Measurements from ENCODE around the gene GNAL. TPM values are rescaled to one million over a fixed set of nuclear protein-coding genes. Genes with fewer than 3 reads are reported as not detected.
"Not testable (repeated sequence)": the region's sequence is repeated elsewhere in the genome, so short reads cannot be mapped to it uniquely, and the experiment has no call there.

GNAL gene
- total RNA-seq, 2 donors from 2014 or later: 4.2 to 14.3 TPM

DNA sequence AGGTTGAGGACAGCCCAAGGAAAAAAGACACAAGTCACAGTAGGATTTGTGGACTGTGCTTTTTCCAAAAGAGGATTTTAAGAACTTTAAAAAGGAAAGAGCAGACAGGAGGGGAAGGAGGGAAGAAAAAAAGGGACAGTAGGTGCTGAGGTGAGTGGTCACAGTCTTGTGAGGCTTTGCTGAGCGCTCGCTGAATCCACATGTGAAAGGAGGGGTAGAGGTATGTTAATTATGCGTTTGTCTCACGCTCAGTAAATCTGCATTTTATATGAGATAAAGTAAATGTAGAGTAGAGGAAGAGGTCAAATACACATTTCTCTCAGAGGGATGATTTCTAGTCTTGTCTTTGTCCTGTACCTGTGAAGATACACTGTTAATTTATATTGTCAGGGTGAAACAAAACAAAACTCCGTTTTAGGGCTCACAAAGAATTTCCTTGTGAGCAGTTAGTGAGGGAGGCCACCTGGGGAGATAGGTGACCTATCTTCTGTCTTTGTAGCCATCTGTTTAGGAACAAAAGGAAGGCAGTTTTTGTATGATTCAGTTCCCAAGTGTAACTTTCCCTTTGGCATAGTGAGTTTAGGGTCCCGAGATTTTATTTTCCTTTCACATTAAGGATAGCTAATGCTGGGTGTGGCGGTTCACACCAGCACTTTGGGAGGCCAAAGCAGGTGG lies 25.3 kb downstream of the GNAL start:
- TF ChIP-seq POLR2A (IDR thresholded peaks at IDR 0.05): no peak
- TF ChIP-seq, protein P1, sequence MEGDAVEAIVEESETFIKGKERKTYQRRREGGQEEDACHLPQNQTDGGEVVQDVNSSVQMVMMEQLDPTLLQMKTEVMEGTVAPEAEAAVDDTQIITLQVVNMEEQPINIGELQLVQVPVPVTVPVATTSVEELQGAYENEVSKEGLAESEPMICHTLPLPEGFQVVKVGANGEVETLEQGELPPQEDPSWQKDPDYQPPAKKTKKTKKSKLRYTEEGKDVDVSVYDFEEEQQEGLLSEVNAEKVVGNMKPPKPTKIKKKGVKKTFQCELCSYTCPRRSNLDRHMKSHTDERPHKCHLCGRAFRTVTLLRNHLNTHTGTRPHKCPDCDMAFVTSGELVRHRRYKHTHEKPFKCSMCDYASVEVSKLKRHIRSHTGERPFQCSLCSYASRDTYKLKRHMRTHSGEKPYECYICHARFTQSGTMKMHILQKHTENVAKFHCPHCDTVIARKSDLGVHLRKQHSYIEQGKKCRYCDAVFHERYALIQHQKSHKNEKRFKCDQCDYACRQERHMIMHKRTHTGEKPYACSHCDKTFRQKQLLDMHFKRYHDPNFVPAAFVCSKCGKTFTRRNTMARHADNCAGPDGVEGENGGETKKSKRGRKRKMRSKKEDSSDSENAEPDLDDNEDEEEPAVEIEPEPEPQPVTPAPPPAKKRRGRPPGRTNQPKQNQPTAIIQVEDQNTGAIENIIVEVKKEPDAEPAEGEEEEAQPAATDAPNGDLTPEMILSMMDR (IDR thresholded peaks at IDR 0.05): no peak
- TF ChIP-seq POLR2AphosphoS5 (IDR thresholded peaks at IDR 0.05): no peak
- H3K4me3 ChIP-seq: no peak overlapping the region
- no peak for DNase-seq (ENCODE audit: low spot score)
- no peaks in the 10 kb centered on the region for H3K9me3 ChIP-seq
- no peaks in the 10 kb centered on the region for H3K4me1 ChIP-seq (replicated peaks)
- H3K27ac ChIP-seq: no peak overlapping the region
- no peaks in the 10 kb centered on the region for H3K27me3 ChIP-seq (replicated peaks; ENCODE audit: insufficient read depth)
- H3K36me3 ChIP-seq: no peaks in the 10 kb centered on the region
- 61% methylated on average over 7 of the region's 7 CpGs for WGBS
- intact Hi-C loops (cut with DNase I): no loop called here

DNA sequence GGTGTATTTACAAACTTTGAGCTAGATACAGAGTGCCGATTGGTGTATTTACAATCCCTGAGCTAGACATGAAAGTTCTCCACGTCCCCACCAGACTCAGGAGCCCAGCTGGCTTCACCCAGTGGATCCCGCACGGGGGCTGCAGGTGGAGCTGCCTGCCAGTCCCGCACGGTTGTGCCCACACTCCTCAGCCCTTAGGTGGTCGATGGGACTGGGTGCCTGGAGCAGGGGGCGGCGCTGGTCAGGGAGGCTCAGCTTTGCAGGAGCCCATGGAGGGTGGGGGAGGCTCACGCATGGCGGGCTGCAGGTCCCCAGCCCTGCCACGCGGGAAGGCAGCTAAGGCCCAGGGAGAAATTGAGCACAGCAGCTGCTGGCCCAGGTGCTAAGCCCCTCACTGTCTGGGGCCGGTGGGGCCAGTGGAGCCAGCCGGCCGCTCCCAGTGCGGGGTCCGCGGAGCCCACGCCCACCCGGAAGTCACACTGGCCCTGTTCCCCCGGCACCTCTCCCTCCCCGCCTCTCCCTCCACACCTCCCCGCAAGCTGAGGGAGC lies 27.8 kb downstream of the GNAL start:
- H3K9me3 ChIP-seq; H3K36me3 ChIP-seq; H3K4me1 ChIP-seq (replicated peaks); intact Hi-C loops (cut with DNase I); H3K4me3 ChIP-seq; H3K27ac ChIP-seq; DNase-seq (ENCODE audit: low spot score); H3K27me3 ChIP-seq (replicated peaks; ENCODE audit: insufficient read depth): not testable (repeated sequence)
- 96% methylated on average over 9 of the region's 24 CpGs for WGBS

DNA sequence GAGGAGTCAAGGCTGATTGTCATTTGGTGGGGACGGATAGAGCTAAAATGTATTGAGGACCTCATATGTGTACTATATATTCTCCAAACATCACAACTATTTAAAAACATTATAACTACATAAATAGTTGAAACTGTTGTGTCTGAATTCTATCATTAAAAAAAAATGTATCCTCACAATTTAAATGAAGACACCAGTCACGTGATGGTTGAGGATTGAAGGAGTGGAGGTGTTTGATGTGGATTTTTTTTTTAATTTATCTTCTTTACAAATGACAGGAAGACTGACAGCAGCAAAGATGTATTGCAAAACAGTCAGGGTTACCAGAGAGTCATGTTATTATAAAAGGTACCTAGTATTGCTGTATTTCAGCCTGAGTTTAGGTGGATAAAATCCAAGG lies 30.0 kb downstream of the GNAL start:
- no peak overlapping the region for H3K27ac ChIP-seq
- DNase-seq (ENCODE audit: low spot score): no peak
- intact Hi-C loops (cut with DNase I): no loop called here
- whole genome bisulfite sequencing: 76% methylated on average over 2 of the region's 2 CpGs
- no peaks in the 10 kb centered on the region for H3K27me3 ChIP-seq (replicated peaks; ENCODE audit: insufficient read depth)
- H3K9me3 ChIP-seq: no peaks in the 10 kb centered on the region
- no peaks in the 10 kb centered on the region for H3K36me3 ChIP-seq
- TF ChIP-seq, protein P1 (IDR thresholded peaks at IDR 0.05): no peak
- TF ChIP-seq POLR2AphosphoS5 (IDR thresholded peaks at IDR 0.05) (no peak), POLR2A (IDR thresholded peaks at IDR 0.05) (no peak)
- H3K4me3 ChIP-seq: no peak overlapping the region
- H3K4me1 ChIP-seq (replicated peaks): no peaks in the 10 kb centered on the region

DNA sequence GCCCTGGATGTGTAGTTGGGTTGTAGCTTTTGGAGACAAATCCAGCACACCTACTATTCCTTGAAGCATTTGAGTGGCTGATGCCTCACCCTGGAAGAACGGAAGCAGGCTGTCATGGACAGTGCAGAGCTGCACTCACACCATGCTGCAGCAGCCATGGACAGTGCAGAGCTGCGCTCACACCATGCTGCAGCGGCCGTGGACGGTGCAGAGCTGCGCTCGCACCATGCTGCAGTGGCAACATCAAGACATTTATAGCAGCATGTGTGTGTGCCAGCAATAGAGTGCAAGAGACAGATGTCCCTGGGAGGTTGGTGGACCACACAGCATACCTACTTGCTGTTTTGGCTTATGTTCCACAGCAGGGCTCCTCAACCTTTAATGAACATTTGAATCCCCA lies 30.6 kb downstream of the GNAL start:
- intact Hi-C loops (cut with DNase I): no loop called here
- H3K4me3 ChIP-seq: no peak overlapping the region
- 86% methylated on average over 7 of the region's 7 CpGs for WGBS

DNA sequence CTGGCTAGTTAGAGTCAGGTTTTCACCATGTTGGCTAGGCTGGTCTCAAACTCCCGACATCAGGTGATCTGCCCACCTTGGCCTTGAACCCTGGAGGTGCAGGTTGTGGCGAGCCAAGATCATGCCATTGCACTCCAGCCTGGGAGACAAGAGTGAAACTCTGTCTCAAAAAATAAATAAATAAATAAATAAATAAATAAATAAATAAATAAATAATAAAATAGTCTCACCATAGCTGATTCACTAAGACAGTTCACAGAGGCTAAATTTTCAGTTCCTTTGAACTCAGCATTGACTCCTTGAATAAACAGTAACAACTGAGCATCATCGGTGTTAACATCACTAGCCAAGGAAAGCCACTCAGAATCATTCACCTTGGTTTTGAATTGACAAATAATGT lies 32.7 kb downstream of the GNAL start:
- Histone ChIP-seq H3K27me3 (replicated peaks; ENCODE audit: insufficient read depth) (no peaks in the 10 kb centered on the region), H3K4me3 (no peak overlapping the region), H3K9me3 (no peaks in the 10 kb centered on the region), H3K27ac (no peak overlapping the region), H3K36me3 (no peaks in the 10 kb centered on the region), H3K4me1 (replicated peaks) (no peaks in the 10 kb centered on the region)
- DNase-seq (ENCODE audit: low spot score): no peak
- intact Hi-C loops (cut with DNase I): no loop called here
- 98% methylated on average over 3 of the region's 3 CpGs for WGBS
- TF ChIP-seq POLR2A (IDR thresholded peaks at IDR 0.05) (no peak), POLR2AphosphoS5 (IDR thresholded peaks at IDR 0.05) (no peak)
- TF ChIP-seq, protein P1 (IDR thresholded peaks at IDR 0.05): no peak

More for the DNA sequence above, 30.6 kb downstream of the GNAL start:
- no peaks in the 10 kb centered on the region for H3K4me1 ChIP-seq (replicated peaks)
- H3K27me3 ChIP-seq (replicated peaks; ENCODE audit: insufficient read depth): no peaks in the 10 kb centered on the region
- DNase-seq (ENCODE audit: low spot score): no peak
- TF ChIP-seq POLR2A (IDR thresholded peaks at IDR 0.05) (no peak), POLR2AphosphoS5 (IDR thresholded peaks at IDR 0.05) (no peak)
- TF ChIP-seq, protein P1 (IDR thresholded peaks at IDR 0.05): no peak
- H3K9me3 ChIP-seq: no peaks in the 10 kb centered on the region
- H3K27ac ChIP-seq: no peak overlapping the region
- no peaks in the 10 kb centered on the region for H3K36me3 ChIP-seq
